ENCODE data around the gene SYNE1.

DNA sequence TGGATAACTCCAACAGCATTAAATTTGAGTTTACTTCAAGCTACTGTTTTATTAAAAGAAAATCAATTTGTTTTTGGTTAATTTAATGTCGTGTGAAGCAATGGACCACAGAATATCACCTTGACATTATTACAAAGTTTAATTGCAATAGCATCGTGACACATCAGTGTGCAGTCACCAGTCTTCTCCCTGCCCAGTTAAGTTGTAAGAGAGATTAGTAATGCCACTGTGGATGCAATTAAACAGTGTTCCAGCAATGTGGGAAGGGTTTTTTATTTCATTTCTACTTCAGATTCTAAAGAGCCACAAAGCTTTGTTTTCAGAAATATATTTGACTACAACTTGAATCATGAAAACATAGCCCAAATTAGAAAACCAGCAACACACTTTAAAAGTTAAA lies 128.7 kb downstream of the SYNE1 start:
- TF ChIP-seq, protein P1, sequence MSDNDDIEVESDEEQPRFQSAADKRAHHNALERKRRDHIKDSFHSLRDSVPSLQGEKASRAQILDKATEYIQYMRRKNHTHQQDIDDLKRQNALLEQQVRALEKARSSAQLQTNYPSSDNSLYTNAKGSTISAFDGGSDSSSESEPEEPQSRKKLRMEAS (IDR thresholded peaks at IDR 0.05): no peak
- TF ChIP-seq, protein P2, sequence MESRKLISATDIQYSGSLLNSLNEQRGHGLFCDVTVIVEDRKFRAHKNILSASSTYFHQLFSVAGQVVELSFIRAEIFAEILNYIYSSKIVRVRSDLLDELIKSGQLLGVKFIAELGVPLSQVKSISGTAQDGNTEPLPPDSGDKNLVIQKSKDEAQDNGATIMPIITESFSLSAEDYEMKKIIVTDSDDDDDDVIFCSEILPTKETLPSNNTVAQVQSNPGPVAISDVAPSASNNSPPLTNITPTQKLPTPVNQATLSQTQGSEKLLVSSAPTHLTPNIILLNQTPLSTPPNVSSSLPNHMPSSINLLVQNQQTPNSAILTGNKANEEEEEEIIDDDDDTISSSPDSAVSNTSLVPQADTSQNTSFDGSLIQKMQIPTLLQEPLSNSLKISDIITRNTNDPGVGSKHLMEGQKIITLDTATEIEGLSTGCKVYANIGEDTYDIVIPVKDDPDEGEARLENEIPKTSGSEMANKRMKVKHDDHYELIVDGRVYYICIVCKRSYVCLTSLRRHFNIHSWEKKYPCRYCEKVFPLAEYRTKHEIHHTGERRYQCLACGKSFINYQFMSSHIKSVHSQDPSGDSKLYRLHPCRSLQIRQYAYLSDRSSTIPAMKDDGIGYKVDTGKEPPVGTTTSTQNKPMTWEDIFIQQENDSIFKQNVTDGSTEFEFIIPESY (IDR thresholded peaks at IDR 0.05): no peak
- TF ChIP-seq, protein P3, sequence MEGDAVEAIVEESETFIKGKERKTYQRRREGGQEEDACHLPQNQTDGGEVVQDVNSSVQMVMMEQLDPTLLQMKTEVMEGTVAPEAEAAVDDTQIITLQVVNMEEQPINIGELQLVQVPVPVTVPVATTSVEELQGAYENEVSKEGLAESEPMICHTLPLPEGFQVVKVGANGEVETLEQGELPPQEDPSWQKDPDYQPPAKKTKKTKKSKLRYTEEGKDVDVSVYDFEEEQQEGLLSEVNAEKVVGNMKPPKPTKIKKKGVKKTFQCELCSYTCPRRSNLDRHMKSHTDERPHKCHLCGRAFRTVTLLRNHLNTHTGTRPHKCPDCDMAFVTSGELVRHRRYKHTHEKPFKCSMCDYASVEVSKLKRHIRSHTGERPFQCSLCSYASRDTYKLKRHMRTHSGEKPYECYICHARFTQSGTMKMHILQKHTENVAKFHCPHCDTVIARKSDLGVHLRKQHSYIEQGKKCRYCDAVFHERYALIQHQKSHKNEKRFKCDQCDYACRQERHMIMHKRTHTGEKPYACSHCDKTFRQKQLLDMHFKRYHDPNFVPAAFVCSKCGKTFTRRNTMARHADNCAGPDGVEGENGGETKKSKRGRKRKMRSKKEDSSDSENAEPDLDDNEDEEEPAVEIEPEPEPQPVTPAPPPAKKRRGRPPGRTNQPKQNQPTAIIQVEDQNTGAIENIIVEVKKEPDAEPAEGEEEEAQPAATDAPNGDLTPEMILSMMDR (IDR thresholded peaks at IDR 0.05; ENCODE audit: low read depth, low read length, missing input control): no peak
- TF ChIP-seq YY1 (IDR thresholded peaks at IDR 0.05): no peak
- TF ChIP-seq RAD21 (IDR thresholded peaks at IDR 0.05): no peak
- TF ChIP-seq, protein P4, sequence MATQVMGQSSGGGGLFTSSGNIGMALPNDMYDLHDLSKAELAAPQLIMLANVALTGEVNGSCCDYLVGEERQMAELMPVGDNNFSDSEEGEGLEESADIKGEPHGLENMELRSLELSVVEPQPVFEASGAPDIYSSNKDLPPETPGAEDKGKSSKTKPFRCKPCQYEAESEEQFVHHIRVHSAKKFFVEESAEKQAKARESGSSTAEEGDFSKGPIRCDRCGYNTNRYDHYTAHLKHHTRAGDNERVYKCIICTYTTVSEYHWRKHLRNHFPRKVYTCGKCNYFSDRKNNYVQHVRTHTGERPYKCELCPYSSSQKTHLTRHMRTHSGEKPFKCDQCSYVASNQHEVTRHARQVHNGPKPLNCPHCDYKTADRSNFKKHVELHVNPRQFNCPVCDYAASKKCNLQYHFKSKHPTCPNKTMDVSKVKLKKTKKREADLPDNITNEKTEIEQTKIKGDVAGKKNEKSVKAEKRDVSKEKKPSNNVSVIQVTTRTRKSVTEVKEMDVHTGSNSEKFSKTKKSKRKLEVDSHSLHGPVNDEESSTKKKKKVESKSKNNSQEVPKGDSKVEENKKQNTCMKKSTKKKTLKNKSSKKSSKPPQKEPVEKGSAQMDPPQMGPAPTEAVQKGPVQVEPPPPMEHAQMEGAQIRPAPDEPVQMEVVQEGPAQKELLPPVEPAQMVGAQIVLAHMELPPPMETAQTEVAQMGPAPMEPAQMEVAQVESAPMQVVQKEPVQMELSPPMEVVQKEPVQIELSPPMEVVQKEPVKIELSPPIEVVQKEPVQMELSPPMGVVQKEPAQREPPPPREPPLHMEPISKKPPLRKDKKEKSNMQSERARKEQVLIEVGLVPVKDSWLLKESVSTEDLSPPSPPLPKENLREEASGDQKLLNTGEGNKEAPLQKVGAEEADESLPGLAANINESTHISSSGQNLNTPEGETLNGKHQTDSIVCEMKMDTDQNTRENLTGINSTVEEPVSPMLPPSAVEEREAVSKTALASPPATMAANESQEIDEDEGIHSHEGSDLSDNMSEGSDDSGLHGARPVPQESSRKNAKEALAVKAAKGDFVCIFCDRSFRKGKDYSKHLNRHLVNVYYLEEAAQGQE (IDR thresholded peaks at IDR 0.05): no peak
- no peak for TF ChIP-seq EGR1 (IDR thresholded peaks at IDR 0.05; ENCODE audit: low read depth in 2 of 2)
- no peak for TF ChIP-seq GABPA (IDR thresholded peaks at IDR 0.05 in 1 of 2, conservative IDR thresholded peaks at IDR 0.05 in 1 of 2)
- TF ChIP-seq SP1 (IDR thresholded peaks at IDR 0.05): no peak
- no peak for TF ChIP-seq HNF4A (conservative IDR thresholded peaks at IDR 0.05)
